HG03432 (cell line): ENCODE data around the gene CCL22.

Experiments used
- ATAC-seq: cut with Tn5 transposase; IDR thresholded peaks from one replicate; pipeline ENCODE4 v1.9.1; 2021; ENCODE audit warnings: mild to moderate bottlenecking, moderate library complexity; ENCODE audit not compliant: unreplicated experiment

Gene CCL22

GRCh38 chr16:57345666-57346204, 12.8 kb upstream of the CCL22 start:
- no peak for ATAC-seq

GRCh38 chr16:57347858-57348257, 10.7 kb upstream of the CCL22 start:
- no peak for ATAC-seq

GRCh38 chr16:57348327-57348726, 10.3 kb upstream of the CCL22 start:
- ATAC-seq, result no peak

- peak; percentile 92 for ATAC-seq
Measured at GRCh38 chr16:57349212-57350031, 9.2 kb upstream of the CCL22 start.

GRCh38 chr16:57352636-57353047, 5.9 kb upstream of the CCL22 start:
- no peak for ATAC-seq

- ATAC-seq, result no peak
Measured at GRCh38 chr16:57354311-57354710, 4.3 kb upstream of the CCL22 start.

GRCh38 chr16:57355898-57356414, 2.6 kb upstream of the CCL22 start:
- no peak for ATAC-seq

- ATAC-seq, result no peak
Measured at GRCh38 chr16:57356547-57356946, 2.0 kb upstream of the CCL22 start.

- peak; percentile 61 for ATAC-seq
Measured at GRCh38 chr16:57357330-57358085, 1.1 kb upstream of the CCL22 start.

GRCh38 chr16:57358086-57358420, 530 bp upstream of the CCL22 start:
- ATAC-seq, result no peak

GRCh38 chr16:57360321-57360935, 1.8 kb downstream of the CCL22 start:
- ATAC-seq, result no peak

- no peak for ATAC-seq
Measured at GRCh38 chr16:57361404-57361803, 2.8 kb downstream of the CCL22 start.

- ATAC-seq, result no peak
Measured at GRCh38 chr16:57364143-57364542, 5.6 kb downstream of the CCL22 start.

GRCh38 chr16:57366544-57367040, 8.0 kb downstream of the CCL22 start:
- ATAC-seq, result no peak

GRCh38 chr16:57367116-57367752, 8.7 kb downstream of the CCL22 start:
- ATAC-seq, result no peak

- ATAC-seq, result no peak
Measured at GRCh38 chr16:57371494-57372371, 13.2 kb downstream of the CCL22 start.

GRCh38 chr16:57372372-57373116, 14.0 kb downstream of the CCL22 start, which contains the start of gene CX3CL1:
CX3CL1 (plus strand) TSS chr16:57372490; CDS start chr16:57372569, 79 bp downstream.
- no peak for ATAC-seq

GRCh38 chr16:57373117-57373947, 14.7 kb downstream of the CCL22 start:
- no peak for ATAC-seq
